ENCODE data around the gene PNMA8C.
"Not testable (repeated sequence)": the region's sequence is repeated elsewhere in the genome, so short reads cannot be mapped to it uniquely, and the experiment has no call there.

PNMA8C gene

GRCh38 chr19:46446021-46446420, 17.3 kb upstream of the PNMA8C start:
- no peak for DNase-seq

- no peak for DNase-seq
Observed at GRCh38 chr19:46442808-46443450, 14.2 kb upstream of the PNMA8C start.

GRCh38 chr19:46441866-46442265, 13.1 kb upstream of the PNMA8C start:
- DNase-seq, result no peak

DNA sequence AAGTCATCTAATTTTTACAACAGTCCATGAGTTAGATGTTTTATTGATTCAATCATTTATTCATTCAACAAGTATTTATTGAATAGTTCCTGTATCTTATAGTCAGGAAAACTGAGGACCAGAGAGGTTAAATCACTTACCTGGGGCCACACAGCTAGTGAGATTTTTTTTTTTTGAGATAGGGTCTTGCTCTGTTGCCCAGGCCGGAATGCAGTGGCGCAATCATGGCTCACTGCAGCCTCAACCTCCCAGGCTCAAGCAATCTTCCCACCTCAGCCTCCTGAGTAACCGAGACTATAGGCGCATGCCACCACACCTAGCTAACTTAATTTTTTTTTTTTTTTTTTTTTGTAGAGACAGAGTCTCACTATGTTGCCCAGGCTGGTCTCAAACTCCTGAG, 7.0 kb upstream of the PNMA8C start:
- not testable (repeated sequence) for DNase-seq

GRCh38 chr19:46435009-46435408, 6.3 kb upstream of the PNMA8C start:
- DNase-seq, result peak; percentile 26

DNA sequence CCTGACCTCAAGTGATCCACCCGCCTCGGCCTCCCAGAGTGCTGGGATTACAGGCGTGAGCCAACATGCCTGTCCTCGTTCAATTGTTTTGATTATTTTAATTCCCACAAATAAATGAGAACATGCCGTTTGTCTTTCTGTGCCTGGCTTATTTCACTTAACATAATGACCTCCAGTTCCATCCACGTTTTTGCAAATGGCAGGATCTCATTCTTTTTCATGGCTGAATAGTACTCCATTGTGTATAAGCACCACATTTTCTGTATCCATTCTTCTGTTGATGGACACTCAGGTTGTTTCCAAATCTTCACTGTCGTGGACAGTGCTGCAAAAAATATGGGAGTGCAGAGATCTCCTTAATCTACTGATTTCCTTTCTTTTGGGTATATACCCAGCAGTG, 4.7 kb upstream of the PNMA8C start:
- DNase-seq, result not testable (repeated sequence)

- DNase-seq, result no peak
Observed at GRCh38 chr19:46431824-46432223, 3.1 kb upstream of the PNMA8C start.

DNA sequence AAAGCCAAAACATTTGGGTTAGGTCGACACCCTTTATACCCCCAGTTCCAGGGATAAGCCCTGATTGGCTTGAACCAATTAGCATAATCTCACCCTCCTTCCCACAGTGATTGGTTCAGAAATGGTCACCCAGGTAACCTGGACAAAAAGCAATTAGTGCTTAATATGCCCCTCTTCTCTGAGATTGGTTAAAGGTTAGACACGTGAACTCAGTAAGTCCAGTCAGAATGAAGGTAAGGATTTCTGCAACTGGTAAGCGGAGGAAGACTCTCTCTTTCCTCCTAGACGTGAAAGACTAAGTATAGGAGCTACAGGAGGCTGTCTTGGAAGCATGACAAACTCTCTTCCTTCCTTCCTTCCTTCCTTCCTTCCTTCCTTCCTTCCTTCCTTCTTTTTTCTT, 1.3 kb upstream of the PNMA8C start:
- DNase-seq, result peak; percentile 33

- no peak for DNase-seq
Observed at GRCh38 chr19:46427518-46428045, 1.2 kb downstream of the PNMA8C start.

DNA sequence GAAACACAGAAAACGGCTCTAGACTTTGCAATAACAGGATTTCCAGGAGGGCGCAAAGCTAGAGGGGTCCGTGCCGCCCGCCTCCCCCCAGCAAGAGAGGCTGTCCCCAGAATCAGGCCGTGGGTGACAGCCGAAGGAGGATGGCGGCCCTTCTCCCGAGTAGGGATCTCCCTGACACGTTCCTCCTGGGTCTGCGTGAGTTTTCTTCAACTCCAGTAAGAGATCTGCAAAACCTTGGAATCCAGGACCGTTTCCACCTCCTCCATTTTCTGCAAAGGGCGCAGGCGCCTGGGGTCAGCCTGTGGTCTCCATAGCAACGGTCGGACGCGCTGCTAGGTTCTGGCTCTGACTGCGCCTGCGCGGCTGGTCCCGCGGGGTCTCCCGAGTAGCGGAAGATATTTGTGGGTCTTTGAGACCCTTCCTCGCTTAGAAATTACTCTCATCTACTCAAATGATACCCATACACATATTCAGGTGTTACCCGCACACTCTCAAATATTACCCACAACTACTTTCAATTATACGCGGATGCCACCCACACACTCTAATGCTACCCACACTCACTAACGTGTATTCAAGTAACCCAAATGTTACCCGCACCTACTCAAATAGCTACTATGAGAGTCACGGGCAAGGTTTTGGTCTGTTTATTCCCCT, 2.1 kb downstream of the PNMA8C start:
- peak; percentile 86 for DNase-seq

DNA sequence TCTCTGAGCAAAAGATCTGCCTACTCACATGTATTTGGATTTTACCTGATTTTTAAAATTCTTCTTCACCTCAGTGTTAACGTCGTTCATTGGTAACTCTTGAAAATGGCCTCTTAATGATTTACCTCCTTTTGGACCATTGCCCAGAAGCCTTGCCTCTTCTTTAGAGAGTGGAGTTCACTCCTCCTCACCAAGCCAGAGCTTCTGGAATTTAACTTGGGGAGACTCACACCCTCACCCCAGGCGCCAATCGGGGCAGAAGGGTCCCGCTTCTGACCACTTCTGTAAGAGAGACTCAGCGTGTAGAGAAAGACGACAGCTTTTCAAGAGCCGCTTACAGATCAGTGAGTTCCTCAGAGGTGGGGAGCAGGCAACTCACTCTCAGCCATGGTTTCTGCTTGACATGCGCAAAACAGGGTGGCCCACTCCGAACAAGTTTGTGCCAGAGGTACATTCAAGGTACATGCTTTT, 2.7 kb downstream of the PNMA8C start:
- DNase-seq, result peak; percentile 53

- DNase-seq, result no peak
Observed at GRCh38 chr19:46423188-46423587, 5.5 kb downstream of the PNMA8C start.

- no peak for DNase-seq
Observed at GRCh38 chr19:46422344-46422743, 6.4 kb downstream of the PNMA8C start.

- no peak for DNase-seq
Observed at GRCh38 chr19:46420056-46420455, 8.7 kb downstream of the PNMA8C start.

GRCh38 chr19:46415804-46416709, 12.7 kb downstream of the PNMA8C start:
- peak; percentile 97 for DNase-seq

DNA sequence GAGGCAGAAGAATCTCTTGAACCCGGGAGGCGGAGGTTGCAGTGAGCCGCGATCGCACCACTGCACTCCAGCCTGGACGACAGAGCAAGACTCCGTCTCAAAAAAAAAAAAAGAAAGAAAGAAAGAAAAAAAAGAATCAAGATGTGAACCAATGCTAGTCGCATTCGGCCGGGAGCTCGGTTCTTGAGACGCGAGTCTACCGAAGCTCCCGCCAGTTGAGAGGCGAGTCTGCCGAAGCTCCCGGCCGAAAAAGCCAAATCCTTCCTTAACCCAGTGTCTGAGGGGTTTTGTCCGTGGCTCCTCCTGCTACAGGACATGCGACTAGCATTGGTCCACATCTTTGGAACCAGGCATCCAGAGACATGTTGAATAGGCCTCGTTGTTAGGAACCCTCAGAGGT, 13.8 kb downstream of the PNMA8C start:
- DNase-seq, result not testable (repeated sequence)

- no peak for DNase-seq
Observed at GRCh38 chr19:46413262-46414031, 15.3 kb downstream of the PNMA8C start, which contains the start of gene CCDC8. Gene CCDC8 (minus strand): TSS chr19:46413564. CDS start chr19:46412810, 754 bp downstream.

- DNase-seq, result no peak
Observed at GRCh38 chr19:46412650-46413261, 16.0 kb downstream of the PNMA8C start.

DNA sequence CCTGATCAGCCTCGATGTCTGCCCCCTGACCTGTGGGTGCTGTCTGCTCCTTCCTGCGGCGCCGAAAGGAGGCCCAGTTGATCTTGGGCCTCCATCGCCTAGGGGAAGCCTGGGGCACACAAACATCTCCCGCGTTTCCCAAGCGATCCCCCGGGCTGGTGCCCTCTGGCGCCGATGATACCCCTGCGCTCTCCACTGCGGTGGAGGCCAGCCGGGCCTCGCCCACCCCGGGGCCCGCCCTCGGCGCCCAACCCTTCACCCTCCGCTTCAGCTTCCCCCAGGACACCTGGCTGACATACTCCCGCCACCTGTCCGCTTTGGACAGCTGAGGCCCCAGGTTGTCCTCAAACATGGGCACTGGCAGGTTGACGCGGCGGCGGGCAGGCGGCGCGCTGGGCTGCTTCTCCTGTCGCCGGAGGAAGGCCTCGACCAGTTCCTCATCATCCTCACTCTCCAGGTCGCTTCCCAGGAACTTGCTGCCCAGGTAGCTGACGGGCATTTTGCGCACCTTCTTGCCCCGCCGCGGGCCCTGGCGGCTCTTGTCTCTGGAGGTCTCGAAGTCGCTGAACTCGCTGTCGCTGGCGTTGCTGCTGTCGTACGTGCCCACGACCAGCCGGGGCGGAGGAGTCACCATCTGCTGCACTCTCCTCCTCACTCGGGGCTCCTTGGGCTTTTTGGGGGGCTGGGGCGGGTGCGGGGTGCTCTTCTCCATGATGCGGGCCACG, 16.6 kb downstream of the PNMA8C start:
- no peak for DNase-seq

GRCh38 chr19:46411088-46411924, 17.4 kb downstream of the PNMA8C start:
- no peak for DNase-seq

All from NCI-H69 (cell line).